GM12874 (cell line): ENCODE data around the gene LMNTD1.

Source experiments
- TF ChIP-seq, protein P1 (sequence below): IDR thresholded peaks from 2 replicates; pipeline ENCODE4 v1.5.1; 2011; ENCODE audit warnings: low read depth, mild to moderate bottlenecking, control low read depth, low read length, moderate library complexity; ENCODE audit not compliant: insufficient read depth

Gene LMNTD1

GRCh38 chr12:25573346-25573745, 20.3 kb upstream of the LMNTD1 start:
- TF ChIP-seq, protein P1, sequence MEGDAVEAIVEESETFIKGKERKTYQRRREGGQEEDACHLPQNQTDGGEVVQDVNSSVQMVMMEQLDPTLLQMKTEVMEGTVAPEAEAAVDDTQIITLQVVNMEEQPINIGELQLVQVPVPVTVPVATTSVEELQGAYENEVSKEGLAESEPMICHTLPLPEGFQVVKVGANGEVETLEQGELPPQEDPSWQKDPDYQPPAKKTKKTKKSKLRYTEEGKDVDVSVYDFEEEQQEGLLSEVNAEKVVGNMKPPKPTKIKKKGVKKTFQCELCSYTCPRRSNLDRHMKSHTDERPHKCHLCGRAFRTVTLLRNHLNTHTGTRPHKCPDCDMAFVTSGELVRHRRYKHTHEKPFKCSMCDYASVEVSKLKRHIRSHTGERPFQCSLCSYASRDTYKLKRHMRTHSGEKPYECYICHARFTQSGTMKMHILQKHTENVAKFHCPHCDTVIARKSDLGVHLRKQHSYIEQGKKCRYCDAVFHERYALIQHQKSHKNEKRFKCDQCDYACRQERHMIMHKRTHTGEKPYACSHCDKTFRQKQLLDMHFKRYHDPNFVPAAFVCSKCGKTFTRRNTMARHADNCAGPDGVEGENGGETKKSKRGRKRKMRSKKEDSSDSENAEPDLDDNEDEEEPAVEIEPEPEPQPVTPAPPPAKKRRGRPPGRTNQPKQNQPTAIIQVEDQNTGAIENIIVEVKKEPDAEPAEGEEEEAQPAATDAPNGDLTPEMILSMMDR, result no peak

- TF ChIP-seq, protein P1, result no peak
Observed at GRCh38 chr12:25570418-25570817, 17.3 kb upstream of the LMNTD1 start.

GRCh38 chr12:25566202-25566949, 13.3 kb upstream of the LMNTD1 start:
- TF ChIP-seq, protein P1, result no peak

DNA sequence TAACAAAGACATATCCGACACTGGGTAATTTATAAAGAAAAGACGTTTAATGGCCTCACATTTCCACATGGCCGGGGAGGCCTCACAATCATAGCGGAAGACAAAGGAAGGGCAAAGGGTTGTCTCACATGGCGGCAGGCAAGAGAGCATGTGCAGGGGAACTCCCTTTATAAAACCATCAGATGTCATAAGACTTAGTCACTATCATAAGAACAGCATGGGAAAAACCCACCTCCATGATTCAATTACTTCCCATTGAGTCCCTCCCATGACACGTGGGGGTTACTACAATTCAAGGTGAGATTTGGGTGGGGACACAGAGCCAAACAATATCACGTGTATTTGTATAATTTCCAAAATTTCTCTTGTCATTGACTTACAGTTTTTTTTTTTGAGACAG, 5.5 kb upstream of the LMNTD1 start:
- TF ChIP-seq, protein P1, result no peak

DNA sequence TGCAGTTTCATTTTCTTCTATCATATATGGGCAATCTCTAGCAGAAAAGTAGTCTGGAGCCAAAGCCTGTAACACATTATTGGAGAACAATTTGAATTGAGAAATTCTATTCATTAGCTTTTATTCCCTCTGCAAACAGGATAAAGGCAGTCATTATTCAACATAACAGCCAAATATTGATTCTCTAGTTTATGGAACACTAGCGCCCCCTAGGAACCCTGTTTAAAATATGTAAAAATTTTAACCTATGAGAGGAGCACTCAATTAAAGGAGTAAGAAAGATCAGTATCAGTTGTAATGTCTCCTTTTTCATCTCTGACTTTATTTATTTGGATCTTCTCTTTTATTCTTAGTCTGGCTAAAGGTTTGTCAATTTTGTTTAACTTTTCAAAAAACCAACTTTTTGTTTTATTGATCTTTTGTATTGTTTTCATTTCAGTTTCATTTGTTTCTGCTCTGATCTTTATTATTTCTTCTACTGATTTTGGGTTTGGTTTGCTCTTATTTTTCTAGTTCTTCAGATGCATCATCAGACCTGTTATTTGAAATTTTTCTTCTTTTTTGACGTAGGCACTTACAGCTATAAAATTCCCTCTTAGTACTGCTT, 4.8 kb upstream of the LMNTD1 start:
- TF ChIP-seq, protein P1, result peak; percentile 27; the same call in 1 of the 2 replicates

GRCh38 chr12:25556153-25556552, 3.1 kb upstream of the LMNTD1 start:
- TF ChIP-seq, protein P1, result no peak

- TF ChIP-seq, protein P1, result no peak
Observed at GRCh38 chr12:25552681-25553080, 402 bp downstream of the LMNTD1 start.
